HG02885 (cell line): ENCODE results near the gene PARVB.

Experiments used
- ATAC-seq: cut with Tn5 transposase; IDR thresholded peaks from one replicate; pipeline ENCODE4 v1.9.1; 2021; ENCODE audit warnings: mild to moderate bottlenecking; ENCODE audit not compliant: unreplicated experiment, poor library complexity

Gene PARVB

DNA sequence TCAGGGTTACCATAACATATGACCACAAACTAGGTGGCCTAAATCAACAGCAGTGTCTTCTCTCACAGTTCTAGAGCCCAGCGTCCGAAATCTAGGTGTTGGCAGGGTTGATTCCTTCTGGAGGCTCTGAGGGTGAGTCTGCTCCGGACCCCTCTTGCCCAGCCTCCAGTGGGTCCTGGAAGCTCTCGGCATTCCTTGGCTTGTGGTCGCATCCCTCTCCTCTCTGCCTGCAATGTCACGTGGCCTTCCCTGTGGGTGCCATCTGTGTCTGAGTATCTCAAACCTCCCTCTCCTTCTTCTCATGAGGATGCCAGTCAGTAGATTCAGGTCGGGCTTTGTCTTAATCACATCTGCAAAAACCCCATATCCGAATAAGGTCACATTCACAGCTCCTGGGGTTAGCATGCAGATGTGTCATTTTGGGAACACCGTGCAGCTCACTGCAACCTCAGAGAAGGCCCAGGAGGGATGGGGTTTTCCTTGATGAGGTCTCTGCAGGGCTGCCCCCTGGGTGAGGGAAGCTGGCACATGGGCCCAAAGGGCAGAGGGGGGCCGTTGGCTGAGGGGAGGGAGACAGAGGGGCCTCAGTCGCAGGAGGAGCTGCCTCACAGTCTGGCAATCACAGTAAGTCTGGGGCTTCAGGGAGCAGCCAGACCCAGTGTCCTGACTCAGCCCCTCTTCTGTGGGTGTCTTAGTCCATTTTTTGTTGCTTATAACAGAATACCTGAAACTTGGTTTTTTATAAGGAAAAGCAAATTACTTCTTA lies 197.8 kb downstream of the PARVB start:
- no peak for ATAC-seq
